ENCODE results near the gene GRIK4. TPM values are rescaled to one million over a fixed set of nuclear protein-coding genes. Genes with fewer than 3 reads are reported as not detected.
A peak's percentile ranks its signal among the peaks of the same experiment; 100 is the strongest.

GRIK4 gene
- total RNA-seq, 1 donor from 2014 or later: not detected

GRCh38 chr11:120942701-120943100, 431.2 kb downstream of the GRIK4 start:
- intact Hi-C loops (cut with DNase I): no loop called here
- ATAC-seq: no peak
- DNase-seq (ENCODE audit: missing footprints): no peak

- no peak for DNase-seq (ENCODE audit: missing footprints)
- no peak for ATAC-seq
- intact Hi-C loops (cut with DNase I): no loop called here
These were observed 433.5 kb downstream of the GRIK4 start for GRCh38 chr11:120945042-120945441.

GRCh38 chr11:120950880-120951279, 439.3 kb downstream of the GRIK4 start:
- no peak for ATAC-seq
- intact Hi-C loops (cut with DNase I): loop anchor here (5.0 to 10.0 kb wide), 4 partner anchors 161 to 616 kb away; partner anchors contain the start of genes ARHGEF12 and GRIK4
- DNase-seq (ENCODE audit: missing footprints): no peak

GRCh38 chr11:120952461-120953434, 441.2 kb downstream of the GRIK4 start:
- DNase-seq (ENCODE audit: missing footprints): peak; percentile 85
- ATAC-seq: peak; percentile 94
- intact Hi-C loops (cut with DNase I): loop anchor here (5.0 to 10.0 kb wide), 4 partner anchors 160 to 618 kb away; partner anchors contain the start of genes ARHGEF12 and GRIK4

- ATAC-seq (no peak), DNase-seq (ENCODE audit: missing footprints) (no peak)
- intact Hi-C loops (cut with DNase I): loop anchor here (5.0 to 10.0 kb wide), 4 partner anchors 158 to 620 kb away; partner anchors contain the start of genes ARHGEF12 and GRIK4
These were observed 442.8 kb downstream of the GRIK4 start for GRCh38 chr11:120954381-120954780.

DNA sequence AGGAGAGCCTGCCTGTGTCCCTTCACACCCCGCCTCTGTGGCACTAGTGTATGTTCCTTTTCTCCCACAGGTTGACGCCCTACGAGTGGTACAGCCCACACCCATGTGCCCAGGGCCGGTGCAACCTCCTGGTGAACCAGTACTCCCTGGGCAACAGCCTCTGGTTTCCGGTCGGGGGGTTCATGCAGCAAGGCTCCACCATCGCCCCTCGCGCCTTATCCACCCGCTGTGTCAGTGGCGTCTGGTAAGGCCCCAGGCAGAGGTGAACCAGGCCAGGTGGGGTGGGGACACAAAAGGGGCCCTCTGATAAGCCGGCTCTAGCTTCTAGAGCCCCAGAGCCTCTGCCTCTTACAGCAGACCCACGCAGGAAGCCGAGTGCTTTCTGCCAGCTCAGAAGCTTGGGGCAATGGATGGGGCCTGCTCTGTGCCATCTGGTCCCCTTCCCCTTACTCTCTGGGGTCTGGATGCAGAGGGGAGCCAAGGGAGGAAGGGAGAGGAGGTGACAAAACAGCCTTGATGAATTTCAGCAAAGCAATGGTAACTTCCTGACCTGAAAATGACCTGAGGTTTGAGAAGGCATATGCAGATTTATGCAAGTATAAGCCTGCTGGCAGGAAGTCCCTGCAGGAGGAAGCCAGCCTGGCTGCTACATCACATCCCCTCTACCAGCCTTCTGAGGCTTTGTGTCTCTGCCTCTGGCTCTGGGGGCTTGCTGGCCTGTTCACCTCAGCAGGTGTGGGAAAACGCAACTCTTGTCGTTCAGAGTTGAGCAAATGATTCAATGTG, 445.4 kb downstream of the GRIK4 start:
- ATAC-seq: no peak
- no peak for DNase-seq (ENCODE audit: missing footprints)
- intact Hi-C loops (cut with DNase I): loop anchor here (10.0 kb wide), 2 partner anchors 272 to 622 kb away; partner anchors contain the start of gene ARHGEF12

DNA sequence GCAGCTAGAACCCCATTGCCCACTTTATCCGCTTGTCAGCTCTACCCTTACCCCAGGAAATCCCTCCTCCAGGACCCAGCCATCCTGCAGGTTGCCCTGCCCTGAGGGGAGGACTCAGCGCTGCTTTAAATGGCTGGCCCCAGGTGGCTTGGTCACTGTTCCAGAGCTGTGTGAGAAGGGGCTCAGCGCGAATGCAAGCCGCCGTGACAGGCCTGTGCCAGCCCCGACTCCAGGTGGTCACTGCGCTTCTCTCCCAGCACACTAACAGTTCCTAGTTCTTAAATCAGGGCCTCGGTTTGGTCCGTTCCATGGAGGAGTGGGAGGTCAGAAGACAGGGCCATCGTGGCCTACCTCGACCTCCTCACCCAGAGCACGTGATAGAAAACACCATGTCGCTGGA, 446.6 kb downstream of the GRIK4 start:
- ATAC-seq (no peak), DNase-seq (ENCODE audit: missing footprints) (no peak)
- intact Hi-C loops (cut with DNase I): loop anchor here (10.0 kb wide), 2 partner anchors 273 to 623 kb away; partner anchors contain the start of gene ARHGEF12

GRCh38 chr11:120959189-120959588, 447.6 kb downstream of the GRIK4 start:
- ATAC-seq (no peak), DNase-seq (ENCODE audit: missing footprints) (no peak)
- intact Hi-C loops (cut with DNase I): loop anchor here (10.0 kb wide), 2 partner anchors 274 to 624 kb away; partner anchors contain the start of gene ARHGEF12

DNA sequence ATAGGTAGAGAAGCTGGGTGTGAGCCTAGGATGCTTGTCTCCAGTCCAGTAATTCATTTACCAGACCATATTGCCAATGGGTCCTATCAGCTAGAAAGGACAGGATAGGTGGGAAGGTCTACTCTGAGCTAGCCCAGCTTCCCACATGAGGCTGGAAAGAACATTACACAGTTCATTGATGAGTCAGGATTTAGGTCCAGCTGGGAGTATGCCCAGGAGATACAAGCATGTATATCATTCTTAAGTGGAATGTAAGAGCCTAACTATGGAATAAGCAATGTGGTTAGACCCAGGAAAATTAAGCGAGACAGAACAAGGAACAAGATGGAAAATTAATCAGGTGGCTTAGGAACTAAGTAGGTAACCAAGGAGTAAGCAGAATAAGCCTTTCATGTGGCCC, 453.3 kb downstream of the GRIK4 start:
- ATAC-seq (no peak), DNase-seq (ENCODE audit: missing footprints) (no peak)
- intact Hi-C loops (cut with DNase I): no loop called here

DNA sequence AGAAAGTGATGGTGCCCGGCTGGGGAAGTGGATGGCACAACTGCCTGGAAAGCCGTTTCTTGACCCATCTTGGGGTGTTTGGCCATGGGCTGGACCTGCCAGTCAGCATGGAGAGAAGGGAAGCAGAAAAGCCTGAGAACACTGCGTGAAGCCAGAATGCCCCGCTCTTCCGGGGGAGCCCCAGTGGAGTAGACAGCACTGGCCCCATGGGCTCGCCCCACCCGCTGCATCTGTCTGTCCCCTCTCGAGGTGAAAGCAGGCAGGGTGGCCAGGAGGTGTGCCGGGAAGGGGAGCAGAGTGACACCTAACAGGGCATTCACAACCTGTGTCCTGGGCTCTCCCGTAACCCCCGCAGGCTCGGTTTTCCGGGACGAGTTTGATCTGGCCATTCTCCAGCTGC, 455.3 kb downstream of the GRIK4 start:
- DNase-seq (ENCODE audit: missing footprints) (no peak), ATAC-seq (no peak)
- intact Hi-C loops (cut with DNase I): no loop called here

DNA sequence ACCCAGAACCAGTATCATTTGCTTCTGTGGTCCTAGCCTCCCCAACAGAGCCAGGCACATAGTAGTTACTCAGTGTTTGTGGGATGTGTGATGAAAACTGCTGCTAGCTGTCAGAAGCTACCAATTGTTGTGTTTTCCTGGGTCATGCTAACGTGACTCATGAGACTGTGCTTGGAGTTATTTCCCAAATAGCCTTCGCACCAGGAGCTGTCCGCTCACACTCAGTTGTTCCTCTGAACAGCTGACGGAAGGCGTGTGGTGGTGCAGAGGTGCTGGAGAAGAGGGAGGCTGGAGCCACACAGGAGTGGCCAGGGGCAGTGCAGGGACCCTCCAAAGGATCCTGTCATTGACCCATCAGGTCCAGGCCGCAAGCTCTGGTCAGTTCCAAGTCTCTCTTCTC, 458.4 kb downstream of the GRIK4 start:
- intact Hi-C loops (cut with DNase I): no loop called here
- ATAC-seq (no peak), DNase-seq (ENCODE audit: missing footprints) (no peak)

GRCh38 chr11:120971825-120972224, 460.3 kb downstream of the GRIK4 start:
- DNase-seq (ENCODE audit: missing footprints) (no peak), ATAC-seq (no peak)
- intact Hi-C loops (cut with DNase I): no loop called here

DNA sequence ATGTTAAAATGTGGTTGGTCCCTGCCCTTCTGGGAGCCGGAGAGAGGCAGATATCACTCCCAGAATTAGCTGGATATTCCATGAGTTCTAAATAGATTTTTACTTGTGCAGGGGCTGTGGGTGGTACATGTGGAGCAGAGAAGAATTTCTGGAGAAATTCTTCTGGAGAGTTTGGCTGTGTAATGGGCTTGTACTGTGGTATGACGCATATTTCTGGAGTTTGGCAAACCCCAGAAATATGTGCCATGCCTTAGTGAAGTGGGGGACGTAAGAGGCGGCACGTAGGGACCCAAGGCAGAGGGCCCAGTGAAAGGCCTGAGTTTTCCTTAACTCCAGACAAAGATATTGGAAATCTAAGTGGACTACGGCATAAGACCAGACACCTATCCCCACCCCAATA, 461.1 kb downstream of the GRIK4 start:
- intact Hi-C loops (cut with DNase I): no loop called here
- ATAC-seq: no peak

DNA sequence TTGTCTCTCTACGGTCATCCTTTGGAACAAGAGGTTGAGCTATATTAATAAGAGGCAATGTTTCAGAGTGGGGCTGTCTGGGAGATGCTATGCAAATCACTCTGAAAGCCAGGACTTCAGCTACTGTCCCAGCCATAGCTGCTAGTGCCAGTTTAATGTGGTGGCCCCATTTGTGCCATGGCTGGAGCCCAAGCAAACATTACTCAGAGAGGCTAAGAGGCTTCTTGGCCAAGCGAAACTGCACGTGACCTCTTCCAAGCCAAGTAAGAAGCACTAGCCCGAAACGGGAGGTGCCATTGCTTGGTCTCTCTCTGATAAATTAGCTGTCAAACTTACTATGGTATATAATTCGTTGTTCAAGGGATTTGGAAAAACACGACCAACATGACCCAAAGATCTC, 462.0 kb downstream of the GRIK4 start:
- intact Hi-C loops (cut with DNase I): no loop called here
- DNase-seq (ENCODE audit: missing footprints) (no peak), ATAC-seq (no peak)

More for the DNA sequence above, 461.1 kb downstream of the GRIK4 start:
- DNase-seq (ENCODE audit: missing footprints): no peak

- intact Hi-C loops (cut with DNase I): no loop called here
- no peak for DNase-seq (ENCODE audit: missing footprints)
- ATAC-seq: no peak
These were observed 462.9 kb downstream of the GRIK4 start for GRCh38 chr11:120974466-120974865.

DNA sequence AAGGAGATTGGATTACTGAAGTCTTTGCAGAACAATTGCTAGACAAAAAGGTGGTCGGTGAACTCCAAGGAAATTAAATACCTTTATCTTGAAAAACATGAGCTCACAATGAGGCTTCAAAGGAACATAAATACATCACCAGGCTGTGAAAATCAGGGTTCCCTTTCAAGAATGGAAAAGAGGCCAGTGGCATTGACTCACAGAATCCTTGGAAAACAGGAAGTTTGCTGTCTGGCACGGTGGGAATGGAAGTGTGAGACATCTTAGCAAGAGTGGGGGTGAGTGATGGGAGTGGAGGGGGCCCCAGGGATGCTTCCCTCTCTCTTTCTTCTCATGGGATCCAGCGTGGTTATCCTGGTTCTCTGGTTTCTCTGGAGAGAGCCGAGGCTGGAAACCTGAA, 463.4 kb downstream of the GRIK4 start:
- DNase-seq (ENCODE audit: missing footprints) (no peak), ATAC-seq (no peak)
- intact Hi-C loops (cut with DNase I): no loop called here

DNA sequence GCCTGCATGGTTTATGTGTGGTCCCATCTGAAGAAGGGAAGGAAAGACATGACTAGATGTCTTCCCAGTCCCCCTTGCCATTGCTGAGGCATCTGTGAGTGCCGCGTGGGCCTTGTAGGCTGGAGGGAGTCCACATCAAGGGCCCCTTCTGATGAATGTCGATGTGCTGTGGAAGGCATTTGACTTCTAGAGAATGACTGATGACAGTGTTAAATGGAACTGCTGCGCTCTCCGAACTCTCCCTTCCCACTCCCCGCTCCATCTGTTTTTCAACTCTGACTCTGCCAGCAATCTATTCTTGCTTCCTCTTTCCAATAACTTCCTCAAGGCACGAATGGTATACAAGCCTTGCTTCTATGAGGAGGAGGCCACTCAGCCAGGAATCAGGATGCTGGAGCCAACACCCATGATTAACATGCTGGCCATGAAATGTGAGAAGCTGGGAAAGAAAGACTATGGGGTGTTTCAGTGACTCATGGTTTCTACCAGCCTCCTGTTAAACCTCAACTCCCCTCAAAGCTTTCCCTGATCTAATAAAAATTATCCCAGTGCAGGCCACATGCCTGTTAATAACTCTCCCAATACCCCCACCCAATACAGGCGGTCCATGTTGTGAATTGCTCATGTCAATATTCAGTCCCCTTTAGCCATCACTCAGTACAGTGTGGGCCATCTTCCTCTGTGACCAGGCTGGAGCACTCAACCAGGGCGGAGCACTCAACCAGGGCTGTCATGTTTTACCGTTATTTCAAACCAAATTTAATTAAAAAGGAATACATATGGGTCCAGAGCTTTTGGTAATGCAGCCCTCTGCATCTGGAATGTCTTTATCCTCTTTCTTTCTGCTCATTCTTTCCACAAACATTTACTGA, 466.0 kb downstream of the GRIK4 start:
- ATAC-seq (no peak), DNase-seq (ENCODE audit: missing footprints) (no peak)
- intact Hi-C loops (cut with DNase I): no loop called here

GRCh38 chr11:120978701-120979100, 467.2 kb downstream of the GRIK4 start:
- ATAC-seq (no peak), DNase-seq (ENCODE audit: missing footprints) (no peak)
- intact Hi-C loops (cut with DNase I): no loop called here
